SK-N-SH (cell line): Measurements from ENCODE around the gene TNRC6C. TPM values are rescaled to one million over a fixed set of nuclear protein-coding genes. Genes with fewer than 3 reads are reported as not detected.

Experiments
- CTCF ChIA-PET: fragments of 300-600, 350-600 bp; formaldehyde crosslinking; extraction: SDS; loops from one replicate; lab custom pipeline; 2021; lab: Yijun Ruan, JAX
- POLR2A ChIA-PET: fragments of 350-600 bp; sonication (Branson Sonifier 250); formaldehyde crosslinking; extraction: SDS; loops from one replicate; lab custom pipeline; 2020; ENCODE audit warnings: antibody characterized with exemption, inconsistent platforms; lab: Yijun Ruan, JAX
- DNase-seq: peaks from one replicate; pipeline ENCODE4 v3.0.0; 2012
- H2AFZ ChIP-seq: fragments of 200-600 bp; sonication (generic); 2 replicates; pipeline ENCODE4 v1.8.1; 2016; ENCODE audit warnings: antibody characterized with exemption, mild to moderate bottlenecking, low read depth
- H3F3A ChIP-seq: fragments of 200-600 bp; sonication (generic); replicated peaks from 2 replicates; pipeline ENCODE3; 2016; ENCODE audit warnings: antibody characterized with exemption, mild to moderate bottlenecking; ENCODE audit not compliant: insufficient read depth
- H3K27ac ChIP-seq, 2 experiments: fragments of 200-500 bp in 1 of 2; fragments of 200-600 bp in 1 of 2; sonication (Bioruptor generic) in 1 of 2; sonication (generic), shearing (Covaris generic) in 1 of 2; 2 replicates each; pipeline versions ENCODE4 v1.5.1 to v1.6.1; 2014 to 2016; ENCODE audit warnings: low read depth in 2 of 2, inconsistent platforms in 1 of 2, low read length in 1 of 2, mild to moderate bottlenecking in 1 of 2, mixed read lengths in 1 of 2
- H3K27me3 ChIP-seq: fragments of 200-600 bp; sonication (generic), shearing (Covaris generic); 2 replicates; pipeline ENCODE4 v1.6.1; 2016; ENCODE audit warnings: mixed run types; ENCODE audit not compliant: insufficient read depth
- H3K36me3 ChIP-seq, 2 experiments: fragments of 200-500 bp in 1 of 2; fragments of 200-600 bp in 1 of 2; sonication (Bioruptor generic) in 1 of 2; sonication (generic) in 1 of 2; replicated peaks in 1 of 2; 2 replicates each; pipeline versions ENCODE3 to v1.5.1; 2014 to 2016; ENCODE audit warnings: low read length in 1 of 2, mild to moderate bottlenecking in 1 of 2; ENCODE audit not compliant: insufficient read depth in 2 of 2, control insufficient read depth in 1 of 2
- H3K4me1 ChIP-seq, 2 experiments: fragments of 200-500 bp in 1 of 2; fragments of 200-600 bp in 1 of 2; sonication (Bioruptor generic) in 1 of 2; sonication (generic), shearing (Covaris generic) in 1 of 2; 2 replicates each; pipeline versions ENCODE4 v1.5.1 to v1.6.1; 2014 to 2016; ENCODE audit warnings: low read depth in 1 of 2, low read length in 1 of 2, mixed run types in 1 of 2; ENCODE audit not compliant: insufficient read depth in 2 of 2, control insufficient read depth in 1 of 2
- H3K4me2 ChIP-seq: fragments of 200-600 bp; sonication (generic), shearing (Covaris generic); 2 replicates; pipeline ENCODE4 v1.6.1; 2017; ENCODE audit warnings: mixed run types
- H3K4me3 ChIP-seq, 2 experiments: fragments of 200-500 bp in 1 of 2; fragments of 200-600 bp in 1 of 2; sonication (Bioruptor generic) in 1 of 2; sonication (generic), shearing (Covaris generic) in 1 of 2; 2 replicates each; pipeline versions ENCODE4 v1.5.1 to v1.8.1; 2014 to 2016; ENCODE audit warnings: low read depth in 2 of 2, inconsistent platforms in 1 of 2, low read length in 1 of 2, mild to moderate bottlenecking in 1 of 2, mixed read lengths in 1 of 2, moderate library complexity in 1 of 2
- H3K79me2 ChIP-seq: fragments of 200-600 bp; sonication (generic); 2 replicates; pipeline ENCODE4 v1.8.1; 2017; ENCODE audit warnings: mild to moderate bottlenecking; ENCODE audit not compliant: insufficient read depth
- H3K9ac ChIP-seq: fragments of 200-600 bp; sonication (generic); 2 replicates; pipeline ENCODE4 v1.6.1; 2017; ENCODE audit warnings: mixed run types
- H3K9me2 ChIP-seq: fragments of 200-600 bp; sonication (generic); 2 replicates; pipeline ENCODE4 v1.6.1; 2017; ENCODE audit warnings: mixed run types
- H3K9me3 ChIP-seq: fragments of 200-600 bp; sonication (generic); 2 replicates; pipeline ENCODE4 v1.6.1; 2017; ENCODE audit warnings: mixed run types, mild to moderate bottlenecking, moderate library complexity
- H4K20me1 ChIP-seq: fragments of 200-600 bp; sonication (generic); 2 replicates; pipeline ENCODE4 v1.6.1; 2017; ENCODE audit warnings: mild to moderate bottlenecking, mixed run types; ENCODE audit not compliant: insufficient read depth
- EP300 ChIP-seq, 2 experiments: IDR thresholded peaks; 2 replicates each; pipeline versions ENCODE4 v1.4.0 to v1.6.1; 2012; ENCODE audit warnings: borderline replicate concordance in 1 of 2, low read depth in 1 of 2, low read length in 1 of 2
- EZH2phosphoT487 ChIP-seq: fragments of 200-600 bp; sonication (generic); IDR thresholded peaks from 2 replicates; pipeline ENCODE4 v1.6.1; 2017; ENCODE audit warnings: low read depth, mixed run types, mild to moderate bottlenecking, antibody characterized with exemption, moderate library complexity, borderline replicate concordance
- FOSL2 ChIP-seq: IDR thresholded peaks from 2 replicates; pipeline ENCODE4 v1.4.0; 2012; ENCODE audit warnings: low read depth, mild to moderate bottlenecking, moderate library complexity, borderline replicate concordance
- FOXM1 ChIP-seq: IDR thresholded peaks from 2 replicates; pipeline ENCODE4 v1.4.0; 2012; ENCODE audit warnings: low read depth, mild to moderate bottlenecking
- GATA2 ChIP-seq: sonication (generic); formaldehyde crosslinking; IDR thresholded peaks from 2 replicates; pipeline ENCODE4 v1.5.0; 2020; ENCODE audit warnings: mild to moderate bottlenecking, missing genetic modification reagents
- IRF3 ChIP-seq: fragments of 150-350 bp; IDR thresholded peaks from 2 replicates; pipeline ENCODE4 v1.6.1; 2016; ENCODE audit warnings: mild to moderate bottlenecking, low read depth, low read length
- NFIC ChIP-seq: IDR thresholded peaks from 2 replicates; pipeline ENCODE4 v1.4.0; 2012; ENCODE audit warnings: borderline replicate concordance
- PBX3 ChIP-seq: IDR thresholded peaks from 2 replicates; pipeline ENCODE4; 2012
- RAD21 ChIP-seq: IDR thresholded peaks from 2 replicates; pipeline ENCODE4 v1.6.1; 2012; ENCODE audit warnings: mild to moderate bottlenecking, low read length
- RCOR1 ChIP-seq: fragments of 150-350 bp; IDR thresholded peaks from 2 replicates; pipeline ENCODE4 v1.6.1; 2017; ENCODE audit warnings: antibody characterized with exemption, low read length
- REST ChIP-seq: IDR thresholded peaks from 2 replicates; pipeline ENCODE4 v1.6.1; 2012; ENCODE audit warnings: mild to moderate bottlenecking, low read depth, low read length, moderate library complexity
- SMC3 ChIP-seq: IDR thresholded peaks from 2 replicates; pipeline ENCODE4 v1.6.1; 2012; ENCODE audit warnings: low read depth, low read length, improper control_type of control experiment
- YY1 ChIP-seq: IDR thresholded peaks from 2 replicates; pipeline ENCODE4 v1.4.0; 2012; ENCODE audit warnings: low read depth, mild to moderate bottlenecking
- ZBTB33 ChIP-seq: IDR thresholded peaks from 2 replicates; pipeline ENCODE4 v1.4.0; 2012; ENCODE audit warnings: low read depth, borderline replicate concordance
- polyA plus RNA-seq, 3 experiments: library from polyadenylated mRNA; depleted of rRNA; stranded (reverse); fragments of >200 nt; gene quantifications; 2 replicates each; pipeline ENCODE4 v1.2.3, GENCODE V29; 2012
- TF ChIP-seq, protein P1 (sequence below): IDR thresholded peaks from 2 replicates; pipeline ENCODE4 v1.4.0; 2012; ENCODE audit warnings: low read depth, borderline replicate concordance

TNRC6C gene
- polyA plus RNA-seq, 1 of the 3 experiments (the other 2 are of a cell fraction), result 2.2 TPM

DNA sequence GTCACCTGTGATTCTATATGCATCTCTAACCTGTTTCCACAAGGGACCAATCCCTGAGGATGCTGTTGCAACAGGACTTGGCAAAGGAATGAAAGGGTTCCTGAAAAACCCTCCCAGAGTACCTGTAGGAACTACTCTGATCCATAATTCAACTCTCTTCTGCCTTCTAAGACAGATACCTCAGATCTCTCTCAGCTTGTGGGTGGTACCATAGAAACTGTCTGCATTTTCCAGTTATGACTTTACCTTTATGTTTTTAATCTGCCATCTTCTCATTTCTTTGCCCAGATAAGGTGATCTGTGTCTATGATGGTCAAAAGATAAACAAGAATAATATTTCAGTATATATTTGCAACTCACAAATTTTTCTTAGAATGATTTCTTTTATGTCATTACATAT is 105.0 kb downstream of the TNRC6C start:
- no peak for DNase-seq
- Histone ChIP-seq H3K9me3 (no peaks in the 10 kb centered on the region), H3F3A (peaks cover 7% of the 10 kb centered on the region), H3K4me1 (peaks cover 3 to 5% of the 10 kb centered on the region in 2 experiments; a peak in 2 of 4 replicates), H3K9ac (no peak overlapping the region), H3K79me2 (peaks cover 10% of the 10 kb centered on the region; the same call in 1 of the 2 replicates), H4K20me1 (no peaks in the 10 kb centered on the region), H3K27me3 (no peaks in the 10 kb centered on the region), H2AFZ (no peak overlapping the region), H3K4me3 (no peak overlapping the region), H3K27ac (no peak overlapping the region), H3K36me3 (peaks cover 16 to 28% of the 10 kb centered on the region in 2 experiments), H3K4me2 (no peak overlapping the region), H3K9me2 (no peaks in the 10 kb centered on the region)
- TF ChIP-seq FOXM1 (no peak), FOSL2 (no peak), REST (no peak), IRF3 (no peak), EZH2phosphoT487 (no peak), GATA2 (CRISPR knock-in tag) (no peak), EP300 (IDR thresholded peaks at IDR 0.05; ENCODE audit: borderline replicate concordance in 1 of 2, low read depth in 1 of 2, low read length in 1 of 2) (no peak), RCOR1 (no peak), RAD21 (no peak), PBX3 (no peak), SMC3 (no peak), ZBTB33 (no peak), YY1 (no peak), NFIC (no peak)
- TF ChIP-seq, protein P1, sequence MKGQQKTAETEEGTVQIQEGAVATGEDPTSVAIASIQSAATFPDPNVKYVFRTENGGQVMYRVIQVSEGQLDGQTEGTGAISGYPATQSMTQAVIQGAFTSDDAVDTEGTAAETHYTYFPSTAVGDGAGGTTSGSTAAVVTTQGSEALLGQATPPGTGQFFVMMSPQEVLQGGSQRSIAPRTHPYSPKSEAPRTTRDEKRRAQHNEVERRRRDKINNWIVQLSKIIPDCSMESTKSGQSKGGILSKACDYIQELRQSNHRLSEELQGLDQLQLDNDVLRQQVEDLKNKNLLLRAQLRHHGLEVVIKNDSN, result no peak
- ChIA-PET CTCF (interaction anchor here (0.6 to 1.0 kb wide), 3 partner anchors 22 to 341 kb away, joined by 3 read pairs; no protein-coding TSS in a partner anchor), POLR2A (no interaction called here)
